Natural killer cell (primary cell): ENCODE results near the gene IRS1. TPM values are rescaled to one million over a fixed set of nuclear protein-coding genes. Genes with fewer than 3 reads are reported as not detected.
A peak's percentile ranks its signal among the peaks of the same experiment; 100 is the strongest.

ENCODE experiments used
- ATAC-seq, 3 donors: fragments of 150-1000 bp in 2 of 3; fragments of 200-7000 bp in 1 of 3; cut with Tn5 transposase; 1 replicate in 1 of 3; 2 replicates in 2 of 3; pipeline ENCODE4 v1.10.0; 2021; ENCODE audit warnings: mild to moderate bottlenecking in 2 of 3, moderate library complexity in 2 of 3
- DNase-seq, 2 donors: peaks; one replicate each; pipeline versions ENCODE4 v3.0.0 to v3.0.0-alpha.2; 2013 to 2021; ENCODE audit warnings: mixed read lengths in 1 of 2
- H3K27ac ChIP-seq: one replicate; pipeline ENCODE4 v1.5.1; 2013; ENCODE audit warnings: mild to moderate bottlenecking, low read length
- H3K27me3 ChIP-seq: one replicate; pipeline ENCODE4 v1.6.1; 2013; ENCODE audit warnings: low read length; ENCODE audit not compliant: control insufficient read depth, insufficient read depth
- H3K36me3 ChIP-seq: one replicate; pipeline ENCODE4 v1.6.1; 2013; ENCODE audit warnings: low read length; ENCODE audit not compliant: control insufficient read depth, insufficient read depth
- H3K4me1 ChIP-seq: one replicate; pipeline ENCODE4 v1.6.1; 2013; ENCODE audit warnings: low read length; ENCODE audit not compliant: control insufficient read depth, insufficient read depth
- H3K4me3 ChIP-seq: one replicate; pipeline ENCODE4 v1.5.1; 2013; ENCODE audit warnings: low read length
- H3K9me3 ChIP-seq: one replicate; pipeline ENCODE4 v1.6.1; 2013; ENCODE audit warnings: low read length; ENCODE audit not compliant: control insufficient read depth, insufficient read depth
- H3K27ac Mint-ChIP-seq, 2 donors: one replicate each; pipeline ENCODE4 v1.8.0; 2022; ENCODE audit warnings: mild to moderate bottlenecking in 2 of 2, mixed read lengths in 2 of 2, moderate library complexity in 1 of 2
- H3K27me3 Mint-ChIP-seq, 2 donors: one replicate each; pipeline ENCODE4 v1.8.0; 2022; ENCODE audit warnings: low read depth in 2 of 2, mixed read lengths in 2 of 2
- H3K36me3 Mint-ChIP-seq: one replicate; pipeline ENCODE4 v1.8.0; 2022; ENCODE audit warnings: mixed read lengths
- H3K4me1 Mint-ChIP-seq, 2 donors: one replicate each; pipeline ENCODE4 v1.8.0; 2022; ENCODE audit warnings: mixed read lengths in 2 of 2
- H3K4me3 Mint-ChIP-seq: one replicate; pipeline ENCODE4 v1.8.0; 2022; ENCODE audit warnings: mild to moderate bottlenecking, moderate library complexity, mixed read lengths
- H3K9me3 Mint-ChIP-seq, 2 donors: one replicate each; pipeline ENCODE4 v1.8.0; 2022; ENCODE audit warnings: mixed read lengths in 2 of 2
- CTCF ChIP-seq: fragments of 200-600 bp; IDR thresholded peaks from one replicate; pipeline ENCODE4 v1.8.0; 2022; ENCODE audit warnings: antibody characterized with exemption
- WGBS: methylation state at CpG from one replicate; pipeline ENCODE4 v1.1.7; 2013; ENCODE audit warnings: missing lambda C conversion rate; ENCODE audit not compliant: insufficient coverage; 5-methylcytosine and 5-hydroxymethylcytosine counted together
- intact Hi-C: fragments of 100-400 bp; cut with micrococcal nuclease; formaldehyde crosslinking; loops from one replicate; pipeline ENCODE4 v1.14.2; 2022
- total RNA-seq, 4 donors: library from RNA; stranded (reverse); fragments of 120-200 nt in 1 of 4; gene quantifications; one replicate each; pipeline versions ENCODE4 v1.2.3 to v1.2.4, GENCODE V29; 2013 to 2022

The IRS1 gene
- total RNA-seq, 3 donors from 2014 or later (not counting 1 experiment from before 2014, with no cell fraction given) = 0.09 to 0.55 (median 0.36) TPM

GRCh38 chr2:226790011-226790410 is 9.6 kb downstream of the IRS1 start:
- intact Hi-C loops = loop anchor here (2.0 kb wide), 1 partner anchor 535 kb away; the partner anchor contains the start of gene MFF
- peak overlapping the region; percentile 47 for H3K4me3 Mint-ChIP-seq
- no peak overlapping the region for H3K27ac Mint-ChIP-seq

GRCh38 chr2:226788881-226789490 is 10.6 kb downstream of the IRS1 start:
- Histone ChIP-seq H3K4me3 (no peak overlapping the region), H3K36me3 (no peaks in the 10 kb centered on the region), H3K27ac (no peak overlapping the region), H3K9me3 (no peaks in the 10 kb centered on the region), H3K27me3 (no peaks in the 10 kb centered on the region), H3K4me1 (peaks cover 16% of the 10 kb centered on the region)
- DNase-seq = no peak
- no peak for TF ChIP-seq CTCF
- H3K4me1 Mint-ChIP-seq = peaks cover 9 to 14% of the 10 kb centered on the region in 2 donors
- H3K36me3 Mint-ChIP-seq = no peaks in the 10 kb centered on the region
- no peak for ATAC-seq
- 94% methylated on average over 2 of the region's 3 CpGs for WGBS
- H3K9me3 Mint-ChIP-seq = no peaks in the 10 kb centered on the region
- no peak overlapping the region for H3K27ac Mint-ChIP-seq
- intact Hi-C loops = no loop called here
- peak overlapping the region; percentile 38 for H3K4me3 Mint-ChIP-seq
- H3K27me3 Mint-ChIP-seq = peaks cover 6 to 44% of the 10 kb centered on the region in 2 donors

More at GRCh38 chr2:226790011-226790410, 9.6 kb downstream of the IRS1 start:
- Histone ChIP-seq H3K9me3 (no peaks in the 10 kb centered on the region), H3K4me3 (no peak overlapping the region), H3K36me3 (no peaks in the 10 kb centered on the region), H3K27me3 (no peaks in the 10 kb centered on the region), H3K27ac (no peak overlapping the region), H3K4me1 (peaks cover 16% of the 10 kb centered on the region)
- H3K36me3 Mint-ChIP-seq = no peaks in the 10 kb centered on the region
- no peaks in the 10 kb centered on the region for H3K9me3 Mint-ChIP-seq
- ATAC-seq (no peak), DNase-seq (no peak)
- no peak for TF ChIP-seq CTCF
- H3K4me1 Mint-ChIP-seq = peaks cover 9 to 14% of the 10 kb centered on the region in 2 donors
- peaks cover 11 to 45% of the 10 kb centered on the region in 2 donors for H3K27me3 Mint-ChIP-seq
- 100% methylated on average over 1 of the region's 1 CpG for WGBS

- peaks cover 16% of the 10 kb centered on the region for H3K4me1 ChIP-seq
- H3K9me3 ChIP-seq = no peaks in the 10 kb centered on the region
- Mint-ChIP-seq H3K4me1 (peaks cover 9 to 14% of the 10 kb centered on the region in 2 donors), H3K4me3 (no peak overlapping the region), H3K27ac (no peak overlapping the region), H3K36me3 (no peaks in the 10 kb centered on the region), H3K9me3 (no peaks in the 10 kb centered on the region), H3K27me3 (peaks cover 12 to 47% of the 10 kb centered on the region in 2 donors)
- intact Hi-C loops = no loop called here
- H3K27me3 ChIP-seq = no peaks in the 10 kb centered on the region
- no peak for DNase-seq
- H3K36me3 ChIP-seq = no peaks in the 10 kb centered on the region
- ATAC-seq = no peak
- H3K27ac ChIP-seq = no peak overlapping the region
- no peak for TF ChIP-seq CTCF
- no peak overlapping the region for H3K4me3 ChIP-seq
These were observed 11.6 kb downstream of the IRS1 start for GRCh38 chr2:226788064-226788463.

GRCh38 chr2:226783885-226784284 is 15.7 kb downstream of the IRS1 start:
- no peak overlapping the region for H3K4me3 Mint-ChIP-seq
- Histone ChIP-seq H3K36me3 (no peaks in the 10 kb centered on the region), H3K9me3 (no peaks in the 10 kb centered on the region), H3K27me3 (peaks cover 2% of the 10 kb centered on the region), H3K4me1 (no peaks in the 10 kb centered on the region), H3K4me3 (no peak overlapping the region), H3K27ac (no peak overlapping the region)
- no peaks in the 10 kb centered on the region for H3K9me3 Mint-ChIP-seq
- no peaks in the 10 kb centered on the region for H3K36me3 Mint-ChIP-seq
- no peak for ATAC-seq
- no peaks in the 10 kb centered on the region for H3K4me1 Mint-ChIP-seq
- intact Hi-C loops = no loop called here
- no peak for DNase-seq
- WGBS = 100% methylated on average over 2 of the region's 2 CpGs
- no peak for TF ChIP-seq CTCF
- H3K27me3 Mint-ChIP-seq = peaks cover 14 to 52% of the 10 kb centered on the region in 2 donors
- no peak overlapping the region for H3K27ac Mint-ChIP-seq
